WERI-Rb-1 (cell line): ENCODE data around the gene BAZ1B.
A peak's percentile ranks its signal among the peaks of the same experiment; 100 is the strongest.

Experiments
- DNase-seq: peaks from one replicate; pipeline ENCODE4 v3.0.0-alpha.2; 2020
- H3K27ac ChIP-seq: fragments of 250-450 bp; sonication (Bioruptor Pico); 2 replicates; pipeline ENCODE4 v1.5.1; 2020; ENCODE audit warnings: mild to moderate bottlenecking, moderate library complexity
- H3K27me3 ChIP-seq: fragments of 250-450 bp; sonication (Bioruptor Pico); 2 replicates; pipeline ENCODE4 v1.5.1; 2021; ENCODE audit warnings: mild to moderate bottlenecking, low read depth, moderate library complexity; ENCODE audit not compliant: insufficient read depth, severe bottlenecking
- H3K36me3 ChIP-seq: fragments of 250-450 bp; sonication (Bioruptor Pico); 2 replicates; pipeline ENCODE4 v1.5.1; 2020; ENCODE audit warnings: mild to moderate bottlenecking, moderate library complexity
- H3K4me3 ChIP-seq: 2 replicates; pipeline ENCODE4 v1.5.1; 2011; ENCODE audit warnings: low read depth, mild to moderate bottlenecking, control low read depth, low read length
- H3K9me3 ChIP-seq: fragments of 250-450 bp; sonication (Bioruptor Pico); 2 replicates; pipeline ENCODE4 v1.5.1; 2021; ENCODE audit warnings: mild to moderate bottlenecking, moderate library complexity; ENCODE audit not compliant: severe bottlenecking
- TF ChIP-seq, protein P1 (sequence below): IDR thresholded peaks from 2 replicates; pipeline ENCODE4 v1.5.1; 2011; ENCODE audit warnings: low read depth, mild to moderate bottlenecking, control low read depth, inconsistent platforms, low read length

Gene BAZ1B, protein sequence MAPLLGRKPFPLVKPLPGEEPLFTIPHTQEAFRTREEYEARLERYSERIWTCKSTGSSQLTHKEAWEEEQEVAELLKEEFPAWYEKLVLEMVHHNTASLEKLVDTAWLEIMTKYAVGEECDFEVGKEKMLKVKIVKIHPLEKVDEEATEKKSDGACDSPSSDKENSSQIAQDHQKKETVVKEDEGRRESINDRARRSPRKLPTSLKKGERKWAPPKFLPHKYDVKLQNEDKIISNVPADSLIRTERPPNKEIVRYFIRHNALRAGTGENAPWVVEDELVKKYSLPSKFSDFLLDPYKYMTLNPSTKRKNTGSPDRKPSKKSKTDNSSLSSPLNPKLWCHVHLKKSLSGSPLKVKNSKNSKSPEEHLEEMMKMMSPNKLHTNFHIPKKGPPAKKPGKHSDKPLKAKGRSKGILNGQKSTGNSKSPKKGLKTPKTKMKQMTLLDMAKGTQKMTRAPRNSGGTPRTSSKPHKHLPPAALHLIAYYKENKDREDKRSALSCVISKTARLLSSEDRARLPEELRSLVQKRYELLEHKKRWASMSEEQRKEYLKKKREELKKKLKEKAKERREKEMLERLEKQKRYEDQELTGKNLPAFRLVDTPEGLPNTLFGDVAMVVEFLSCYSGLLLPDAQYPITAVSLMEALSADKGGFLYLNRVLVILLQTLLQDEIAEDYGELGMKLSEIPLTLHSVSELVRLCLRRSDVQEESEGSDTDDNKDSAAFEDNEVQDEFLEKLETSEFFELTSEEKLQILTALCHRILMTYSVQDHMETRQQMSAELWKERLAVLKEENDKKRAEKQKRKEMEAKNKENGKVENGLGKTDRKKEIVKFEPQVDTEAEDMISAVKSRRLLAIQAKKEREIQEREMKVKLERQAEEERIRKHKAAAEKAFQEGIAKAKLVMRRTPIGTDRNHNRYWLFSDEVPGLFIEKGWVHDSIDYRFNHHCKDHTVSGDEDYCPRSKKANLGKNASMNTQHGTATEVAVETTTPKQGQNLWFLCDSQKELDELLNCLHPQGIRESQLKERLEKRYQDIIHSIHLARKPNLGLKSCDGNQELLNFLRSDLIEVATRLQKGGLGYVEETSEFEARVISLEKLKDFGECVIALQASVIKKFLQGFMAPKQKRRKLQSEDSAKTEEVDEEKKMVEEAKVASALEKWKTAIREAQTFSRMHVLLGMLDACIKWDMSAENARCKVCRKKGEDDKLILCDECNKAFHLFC (N-terminal part only)

DNA sequence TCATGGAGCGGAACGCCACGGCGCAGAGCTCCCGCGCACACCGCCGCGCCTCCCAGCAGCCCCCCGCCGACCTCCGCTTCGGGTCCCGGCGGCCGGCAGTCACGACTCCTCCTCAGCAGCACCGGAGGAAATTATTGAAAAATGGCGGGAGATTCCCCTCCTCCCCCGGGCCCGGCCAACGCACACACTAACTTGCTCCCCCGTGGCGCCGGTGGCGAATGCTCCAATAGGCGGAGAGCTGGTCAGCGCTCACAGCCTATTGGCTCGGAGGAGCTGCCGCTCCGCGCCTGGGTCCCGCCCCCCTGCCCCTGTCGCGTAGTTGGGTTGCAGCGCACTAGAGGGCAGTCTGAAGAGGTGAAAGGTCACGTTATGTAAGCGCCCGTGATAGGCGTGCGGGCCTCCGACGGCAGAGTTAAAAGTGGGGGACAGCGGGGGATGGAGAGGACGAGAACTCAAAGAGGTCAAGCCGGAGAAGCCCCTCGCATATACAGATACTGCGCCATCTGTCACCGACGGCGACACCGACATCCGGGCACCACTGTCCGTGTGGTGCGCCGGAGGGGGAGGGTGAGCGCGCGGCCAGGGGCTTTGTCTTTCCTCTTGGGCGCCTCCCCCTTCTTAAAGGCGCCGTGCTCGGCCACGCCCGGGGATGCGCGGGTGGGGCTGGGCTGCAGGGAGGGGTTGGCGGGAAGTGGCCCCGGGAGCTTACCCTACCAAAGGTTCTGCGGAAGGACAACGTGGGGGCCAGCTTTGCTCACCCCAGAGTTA is at the start of gene BAZ1B:
TSS of gene BAZ1B (minus strand) at position 189 of the 768 bp plus-strand sequence. CDS start 360 bp downstream, outside the sequence.
- H3K9me3 ChIP-seq = no peaks in the 10 kb centered on the region
- H3K27me3 ChIP-seq = no peaks in the 10 kb centered on the region
- TF ChIP-seq, protein P1, sequence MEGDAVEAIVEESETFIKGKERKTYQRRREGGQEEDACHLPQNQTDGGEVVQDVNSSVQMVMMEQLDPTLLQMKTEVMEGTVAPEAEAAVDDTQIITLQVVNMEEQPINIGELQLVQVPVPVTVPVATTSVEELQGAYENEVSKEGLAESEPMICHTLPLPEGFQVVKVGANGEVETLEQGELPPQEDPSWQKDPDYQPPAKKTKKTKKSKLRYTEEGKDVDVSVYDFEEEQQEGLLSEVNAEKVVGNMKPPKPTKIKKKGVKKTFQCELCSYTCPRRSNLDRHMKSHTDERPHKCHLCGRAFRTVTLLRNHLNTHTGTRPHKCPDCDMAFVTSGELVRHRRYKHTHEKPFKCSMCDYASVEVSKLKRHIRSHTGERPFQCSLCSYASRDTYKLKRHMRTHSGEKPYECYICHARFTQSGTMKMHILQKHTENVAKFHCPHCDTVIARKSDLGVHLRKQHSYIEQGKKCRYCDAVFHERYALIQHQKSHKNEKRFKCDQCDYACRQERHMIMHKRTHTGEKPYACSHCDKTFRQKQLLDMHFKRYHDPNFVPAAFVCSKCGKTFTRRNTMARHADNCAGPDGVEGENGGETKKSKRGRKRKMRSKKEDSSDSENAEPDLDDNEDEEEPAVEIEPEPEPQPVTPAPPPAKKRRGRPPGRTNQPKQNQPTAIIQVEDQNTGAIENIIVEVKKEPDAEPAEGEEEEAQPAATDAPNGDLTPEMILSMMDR = no peak
- H3K4me3 ChIP-seq = peak within 1 kb of the TSS; percentile 56
- peak within 1 kb of the TSS; percentile 100 for H3K27ac ChIP-seq
- DNase-seq = peak; percentile 98
- peaks cover 41% of the 10 kb centered on the region for H3K36me3 ChIP-seq

DNA sequence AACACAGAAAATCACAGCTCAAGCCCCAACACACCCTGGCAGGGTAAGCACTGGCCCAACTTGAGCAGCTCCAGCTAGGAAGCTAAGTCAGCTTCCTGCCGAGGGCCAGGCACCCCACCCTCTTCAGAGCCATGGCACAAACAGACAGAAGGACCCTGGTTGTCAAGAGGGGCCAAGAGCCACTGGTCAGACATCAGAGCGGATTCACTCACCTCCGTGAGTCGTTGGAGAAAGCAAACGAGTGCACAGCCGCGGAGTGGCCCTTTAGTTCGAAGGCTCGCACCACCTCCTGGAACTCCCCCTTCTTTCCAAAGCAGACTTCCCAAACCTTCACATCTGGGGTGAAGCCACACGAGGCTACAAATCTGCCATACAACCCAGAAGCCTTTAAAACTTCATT is 48.9 kb upstream of the BAZ1B start:
- Histone ChIP-seq H3K4me3 (no peak overlapping the region), H3K27me3 (no peaks in the 10 kb centered on the region), H3K9me3 (no peaks in the 10 kb centered on the region), H3K36me3 (peaks cover 62% of the 10 kb centered on the region), H3K27ac (no peak overlapping the region)
- TF ChIP-seq, protein P1 = no peak
- DNase-seq = no peak

DNA sequence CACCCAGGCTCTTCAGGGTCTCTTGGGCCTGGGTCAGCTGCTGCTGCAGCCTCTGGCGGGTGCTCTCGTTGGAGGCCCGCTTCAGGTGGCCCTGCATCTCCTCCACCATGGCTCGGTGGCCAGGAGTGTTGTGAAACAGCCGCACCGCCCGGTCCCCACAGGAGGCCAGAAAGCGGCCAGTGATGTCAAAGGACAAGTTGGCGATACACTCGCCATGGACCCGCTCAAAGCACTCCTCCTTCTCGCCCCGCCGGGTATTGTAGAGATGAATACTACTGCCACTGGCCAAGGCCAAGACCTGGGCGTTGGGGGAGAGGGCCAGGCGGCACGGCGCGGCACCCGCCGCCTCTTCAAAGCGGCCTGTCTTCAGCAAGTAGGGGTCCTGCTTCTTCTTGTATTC is 48.4 kb upstream of the BAZ1B start:
- Histone ChIP-seq H3K27me3 (no peaks in the 10 kb centered on the region), H3K36me3 (peaks cover 59% of the 10 kb centered on the region), H3K4me3 (no peak overlapping the region), H3K27ac (no peak overlapping the region), H3K9me3 (no peaks in the 10 kb centered on the region)
- TF ChIP-seq, protein P1 = no peak
- DNase-seq = no peak

DNA sequence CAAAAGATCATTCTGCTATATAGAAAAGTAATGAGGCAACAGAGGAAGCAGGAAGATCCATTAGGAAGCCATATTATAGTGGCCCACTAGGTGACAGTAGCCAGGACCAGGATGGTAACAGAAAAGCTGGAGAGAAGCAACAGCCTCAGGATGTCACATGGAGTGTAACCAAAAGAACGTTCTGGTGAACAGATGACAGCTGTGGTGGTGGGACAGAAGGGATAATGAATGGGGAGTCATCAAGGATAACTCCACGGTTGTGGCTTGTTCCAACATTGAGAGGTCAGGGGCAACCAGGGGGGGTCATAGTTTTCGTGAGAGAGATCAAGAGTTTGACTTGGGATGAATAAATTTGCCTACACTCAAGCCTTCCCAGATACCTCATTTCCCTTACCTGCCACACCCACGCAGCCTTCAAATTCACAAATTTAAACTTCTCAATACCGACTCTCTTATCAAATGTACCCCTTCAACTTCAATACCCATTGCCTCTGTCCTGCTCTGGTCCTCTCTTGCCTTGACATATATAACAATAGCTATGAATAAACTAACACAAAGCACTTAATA is 47.0 kb upstream of the BAZ1B start:
- TF ChIP-seq, protein P1 = 0 out of 2 replicates have a peak, but pooled peaks have one; percentile 17
- H3K27me3 ChIP-seq = no peaks in the 10 kb centered on the region
- no peak overlapping the region for H3K27ac ChIP-seq
- H3K9me3 ChIP-seq = no peaks in the 10 kb centered on the region
- no peak overlapping the region for H3K4me3 ChIP-seq
- peaks cover 50% of the 10 kb centered on the region for H3K36me3 ChIP-seq
- no peak for DNase-seq
